Lower leg skin (tissue), 3 donors: ENCODE measurements around the gene PAPOLB.

Experiments used
- POLR2A ChIP-seq, 2 donors: fragments of 450-650 bp; IDR thresholded peaks; one replicate each; pipeline ENCODE4 v1.6.1; 2016 to 2017; ENCODE audit warnings: antibody characterized with exemption in 2 of 2, mild to moderate bottlenecking in 1 of 2, moderate library complexity in 1 of 2
- TF ChIP-seq, protein P1 (sequence below), 3 donors: fragments of 450-650 bp; IDR thresholded peaks; one replicate each; pipeline ENCODE4 v1.5.1; 2016; ENCODE audit warnings: antibody characterized with exemption in 3 of 3, mild to moderate bottlenecking in 3 of 3, moderate library complexity in 2 of 3

GRCh38 chr7:4841836-4842235, 20.0 kb downstream of the PAPOLB start:
- TF ChIP-seq, protein P1, sequence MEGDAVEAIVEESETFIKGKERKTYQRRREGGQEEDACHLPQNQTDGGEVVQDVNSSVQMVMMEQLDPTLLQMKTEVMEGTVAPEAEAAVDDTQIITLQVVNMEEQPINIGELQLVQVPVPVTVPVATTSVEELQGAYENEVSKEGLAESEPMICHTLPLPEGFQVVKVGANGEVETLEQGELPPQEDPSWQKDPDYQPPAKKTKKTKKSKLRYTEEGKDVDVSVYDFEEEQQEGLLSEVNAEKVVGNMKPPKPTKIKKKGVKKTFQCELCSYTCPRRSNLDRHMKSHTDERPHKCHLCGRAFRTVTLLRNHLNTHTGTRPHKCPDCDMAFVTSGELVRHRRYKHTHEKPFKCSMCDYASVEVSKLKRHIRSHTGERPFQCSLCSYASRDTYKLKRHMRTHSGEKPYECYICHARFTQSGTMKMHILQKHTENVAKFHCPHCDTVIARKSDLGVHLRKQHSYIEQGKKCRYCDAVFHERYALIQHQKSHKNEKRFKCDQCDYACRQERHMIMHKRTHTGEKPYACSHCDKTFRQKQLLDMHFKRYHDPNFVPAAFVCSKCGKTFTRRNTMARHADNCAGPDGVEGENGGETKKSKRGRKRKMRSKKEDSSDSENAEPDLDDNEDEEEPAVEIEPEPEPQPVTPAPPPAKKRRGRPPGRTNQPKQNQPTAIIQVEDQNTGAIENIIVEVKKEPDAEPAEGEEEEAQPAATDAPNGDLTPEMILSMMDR (IDR thresholded peaks at IDR 0.05): no peak
- TF ChIP-seq POLR2A (IDR thresholded peaks at IDR 0.05): no peak
